Stimulated activated effector memory CD8-positive, alpha-beta T cell treated with anti-CD3 and anti-CD28 coated beads, Interleukin-12 subunit alpha, Interleukin-12 subunit beta, amount 100 ng/mL, for 72 hours (primary cell): ENCODE measurements around the gene MED12L.

Experiments
- ATAC-seq: fragments of 150-1000 bp; cut with Tn5 transposase; 2 replicates; pipeline ENCODE4 v1.10.0; 2021
- DNase-seq, 2 donors: peaks; one replicate each; pipeline ENCODE4 v3.0.0; 2021 to 2022; ENCODE audit warnings: low spot score in 2 of 2
- H3K27ac Mint-ChIP-seq: one replicate; pipeline ENCODE4 v1.8.0; 2022; ENCODE audit warnings: mild to moderate bottlenecking, mixed read lengths
- H3K36me3 Mint-ChIP-seq: one replicate; pipeline ENCODE4 v1.8.0; 2022; ENCODE audit warnings: mild to moderate bottlenecking, mixed read lengths
- H3K4me1 Mint-ChIP-seq: one replicate; pipeline ENCODE4 v1.8.0; 2022; ENCODE audit warnings: mixed read lengths
- H3K4me3 Mint-ChIP-seq: one replicate; pipeline ENCODE4 v1.8.0; 2022; ENCODE audit warnings: mild to moderate bottlenecking, mixed read lengths
- H3K9me3 Mint-ChIP-seq: one replicate; pipeline ENCODE4 v1.8.0; 2022; ENCODE audit warnings: mixed read lengths

The MED12L gene

DNA sequence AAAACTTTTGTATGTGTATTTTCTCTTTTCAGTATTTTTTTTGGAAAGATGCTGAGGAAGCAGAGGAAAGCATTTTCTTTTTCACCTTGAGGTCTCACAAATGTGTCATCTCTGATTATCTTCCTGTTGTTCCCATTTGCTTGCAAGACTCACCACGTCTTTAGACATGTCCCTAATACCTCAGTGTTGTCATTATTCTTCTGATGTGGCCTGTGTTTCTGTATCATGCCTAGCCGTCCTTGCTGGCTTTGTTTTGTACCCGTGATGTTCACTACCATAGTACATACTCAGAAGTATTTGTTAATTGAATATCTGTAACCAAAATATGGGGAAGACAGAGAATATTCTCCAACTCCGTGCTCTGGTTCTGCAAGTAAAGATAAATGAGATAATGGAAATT lies 197.9 kb downstream of the MED12L start:
- Mint-ChIP-seq H3K4me3 (peak overlapping the region; percentile 22), H3K36me3 (no peaks in the 10 kb centered on the region), H3K27ac (peak overlapping the region; percentile 46), H3K4me1 (peaks cover 30% of the 10 kb centered on the region), H3K9me3 (no peaks in the 10 kb centered on the region)
- DNase-seq (no peak), ATAC-seq (peak; percentile 57)

DNA sequence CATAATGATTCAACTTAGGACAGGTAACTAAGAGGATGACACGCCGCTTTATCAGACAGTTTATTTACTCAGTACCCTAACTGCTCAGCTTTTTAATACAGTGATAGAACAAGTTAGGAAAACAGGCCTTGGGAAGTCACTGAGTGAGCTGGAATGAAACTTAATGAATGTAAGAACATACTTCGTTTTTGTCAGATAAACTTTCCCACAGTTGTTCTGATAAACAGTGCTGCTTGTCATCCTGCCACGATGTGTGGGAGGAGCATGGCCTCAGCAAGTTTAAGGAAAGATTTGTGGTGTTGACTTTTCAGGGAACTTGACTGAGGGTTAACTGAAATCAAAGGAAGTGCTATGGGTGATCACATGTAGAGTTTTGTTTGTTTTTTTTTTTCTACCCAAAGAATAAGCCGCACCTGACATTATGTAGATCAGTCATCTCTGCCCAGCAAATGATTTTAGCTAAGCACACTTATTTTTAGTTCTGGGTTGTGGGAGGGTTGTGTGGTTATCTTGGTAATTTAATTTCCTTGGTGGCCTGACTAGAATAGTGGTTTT lies 198.5 kb downstream of the MED12L start:
- peak; percentile 80 for ATAC-seq
- H3K4me3 Mint-ChIP-seq = peak overlapping the region; percentile 22
- no peaks in the 10 kb centered on the region for H3K36me3 Mint-ChIP-seq
- no peak for DNase-seq
- H3K4me1 Mint-ChIP-seq = peaks cover 24% of the 10 kb centered on the region
- peak overlapping the region; percentile 46 for H3K27ac Mint-ChIP-seq
- no peaks in the 10 kb centered on the region for H3K9me3 Mint-ChIP-seq

DNA sequence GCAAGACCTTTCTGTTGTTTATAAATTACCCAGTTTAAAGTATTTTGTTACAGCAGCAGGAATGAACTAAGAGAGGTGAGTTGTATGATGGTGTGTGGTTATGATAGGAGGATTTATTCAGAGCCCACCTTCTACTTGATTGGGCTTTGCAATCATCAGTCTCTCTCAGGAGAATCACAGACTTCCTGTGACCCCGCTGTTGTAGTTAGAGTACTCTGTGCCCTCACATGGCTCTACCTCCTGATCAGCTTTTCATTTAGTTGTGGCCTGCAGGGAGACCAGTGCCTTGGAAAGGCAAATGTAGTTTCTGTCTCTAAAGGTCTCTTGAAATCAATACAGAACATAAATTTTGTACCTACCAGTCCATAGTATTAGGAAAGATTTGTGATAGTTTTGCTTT lies 200.5 kb downstream of the MED12L start:
- H3K9me3 Mint-ChIP-seq = no peaks in the 10 kb centered on the region
- no peak overlapping the region for H3K4me3 Mint-ChIP-seq
- no peak for ATAC-seq
- H3K4me1 Mint-ChIP-seq = peaks cover 13% of the 10 kb centered on the region
- H3K27ac Mint-ChIP-seq = no peak overlapping the region
- no peak for DNase-seq
- no peaks in the 10 kb centered on the region for H3K36me3 Mint-ChIP-seq

DNA sequence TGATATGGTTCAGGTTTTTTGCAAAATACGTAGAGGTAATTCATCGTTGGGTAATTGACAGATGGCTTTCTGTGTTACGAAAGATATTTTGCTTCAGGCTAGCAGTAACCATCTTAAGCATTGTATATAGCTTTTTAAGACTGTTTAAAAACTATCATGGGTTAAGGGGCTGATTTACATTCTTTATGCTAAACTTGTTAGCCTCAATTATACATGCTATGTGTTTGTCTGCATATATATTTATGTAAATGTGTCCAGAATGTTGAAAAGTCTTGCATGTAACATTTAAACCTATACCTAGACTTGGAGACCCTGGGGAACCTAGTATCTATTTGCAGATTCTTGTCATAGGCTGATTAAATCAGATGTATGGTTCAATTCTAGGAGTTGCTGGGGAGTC lies 204.0 kb downstream of the MED12L start:
- ATAC-seq (no peak), DNase-seq (no peak)
- H3K4me3 Mint-ChIP-seq = no peak overlapping the region
- no peaks in the 10 kb centered on the region for H3K36me3 Mint-ChIP-seq
- no peak overlapping the region for H3K27ac Mint-ChIP-seq
- H3K4me1 Mint-ChIP-seq = peaks cover 4% of the 10 kb centered on the region
- no peaks in the 10 kb centered on the region for H3K9me3 Mint-ChIP-seq

DNA sequence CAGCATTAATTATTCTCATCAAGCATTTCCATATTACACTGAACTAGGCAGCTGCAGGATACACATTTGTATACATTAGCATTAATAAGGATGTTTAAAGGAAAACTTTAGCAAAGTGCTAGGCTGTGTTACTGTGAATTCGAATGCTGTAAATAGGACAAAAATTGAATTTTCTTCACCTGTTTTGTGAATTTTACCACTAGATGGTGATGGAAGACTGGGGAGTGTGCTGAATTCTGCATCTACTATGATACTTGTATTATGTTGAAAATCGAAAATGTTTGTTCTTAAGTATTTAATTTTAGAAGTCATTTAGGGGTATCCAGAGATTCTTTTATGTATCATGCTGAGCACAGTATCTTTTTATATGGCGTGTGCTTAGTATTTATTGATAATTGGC lies 205.2 kb downstream of the MED12L start:
- DNase-seq (no peak), ATAC-seq (no peak)
- H3K4me3 Mint-ChIP-seq = no peak overlapping the region
- peaks cover 4% of the 10 kb centered on the region for H3K4me1 Mint-ChIP-seq
- no peak overlapping the region for H3K27ac Mint-ChIP-seq
- H3K9me3 Mint-ChIP-seq = no peaks in the 10 kb centered on the region
- H3K36me3 Mint-ChIP-seq = no peaks in the 10 kb centered on the region

DNA sequence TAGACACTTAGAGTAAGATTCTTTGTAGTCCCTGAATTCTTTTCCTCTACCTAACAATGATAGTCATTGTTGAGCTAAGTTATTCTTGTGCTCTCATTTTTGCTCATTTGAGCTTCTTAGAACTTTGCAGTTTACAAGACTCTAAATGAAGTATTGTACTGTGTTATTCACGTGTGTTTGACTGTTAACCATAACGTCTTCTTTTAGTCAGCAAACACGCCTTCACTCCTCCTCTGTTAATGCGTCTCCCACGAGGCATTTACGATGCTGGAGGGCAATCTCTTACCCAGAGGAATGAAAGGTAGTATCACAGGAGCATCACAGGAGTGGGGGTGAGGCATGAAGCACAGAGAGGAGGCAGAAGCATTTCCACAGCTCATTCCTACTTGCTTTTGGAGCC lies 207.7 kb downstream of the MED12L start:
- Mint-ChIP-seq H3K4me1 (peaks cover 4% of the 10 kb centered on the region), H3K9me3 (no peaks in the 10 kb centered on the region), H3K27ac (no peak overlapping the region), H3K36me3 (no peaks in the 10 kb centered on the region), H3K4me3 (no peak overlapping the region)
- DNase-seq (no peak), ATAC-seq (peak; percentile 81)

DNA sequence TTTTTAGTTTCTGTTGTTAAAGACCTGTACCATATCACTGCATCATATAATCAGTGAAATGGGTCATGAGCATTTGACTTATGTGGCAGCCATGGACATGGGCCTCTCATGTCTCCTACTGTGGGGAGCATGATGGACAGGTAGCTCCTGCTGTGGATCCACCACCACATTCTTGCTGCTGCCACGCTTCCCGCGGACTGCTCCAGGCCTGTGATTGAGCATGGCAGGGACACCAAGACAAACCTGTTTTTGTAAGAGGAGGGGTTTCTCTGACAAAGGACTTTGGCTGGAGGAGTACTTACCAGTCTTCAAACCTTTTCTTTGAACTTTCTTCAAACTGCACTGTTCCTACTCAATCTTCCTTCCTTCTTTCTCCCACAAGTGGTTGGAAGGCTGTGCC lies 210.8 kb downstream of the MED12L start:
- no peak overlapping the region for H3K27ac Mint-ChIP-seq
- H3K4me3 Mint-ChIP-seq = no peak overlapping the region
- H3K4me1 Mint-ChIP-seq = peaks cover 11% of the 10 kb centered on the region
- no peaks in the 10 kb centered on the region for H3K36me3 Mint-ChIP-seq
- ATAC-seq (no peak), DNase-seq (no peak)
- no peaks in the 10 kb centered on the region for H3K9me3 Mint-ChIP-seq

DNA sequence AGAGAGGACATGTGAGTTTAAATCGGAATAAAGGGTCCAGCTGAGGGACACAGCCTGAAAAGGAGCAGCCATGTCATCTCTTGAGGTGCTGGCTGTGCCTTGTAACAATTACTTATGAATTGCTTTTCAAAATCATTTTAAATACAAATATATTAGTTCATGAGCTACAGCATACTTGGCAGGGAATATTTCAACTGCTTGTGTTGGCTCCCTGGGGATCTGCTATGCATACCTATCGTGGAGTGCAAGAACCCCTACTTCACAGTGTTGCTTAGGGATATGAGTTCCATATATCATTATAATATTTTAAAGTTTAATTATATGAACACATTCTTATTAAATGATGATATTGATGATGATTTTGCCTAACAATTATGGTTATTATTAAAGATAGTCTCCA lies 212.0 kb downstream of the MED12L start:
- Mint-ChIP-seq H3K27ac (no peak overlapping the region), H3K4me3 (no peak overlapping the region), H3K9me3 (no peaks in the 10 kb centered on the region), H3K4me1 (peaks cover 21% of the 10 kb centered on the region), H3K36me3 (no peaks in the 10 kb centered on the region)
- DNase-seq = no peak
- no peak for ATAC-seq

DNA sequence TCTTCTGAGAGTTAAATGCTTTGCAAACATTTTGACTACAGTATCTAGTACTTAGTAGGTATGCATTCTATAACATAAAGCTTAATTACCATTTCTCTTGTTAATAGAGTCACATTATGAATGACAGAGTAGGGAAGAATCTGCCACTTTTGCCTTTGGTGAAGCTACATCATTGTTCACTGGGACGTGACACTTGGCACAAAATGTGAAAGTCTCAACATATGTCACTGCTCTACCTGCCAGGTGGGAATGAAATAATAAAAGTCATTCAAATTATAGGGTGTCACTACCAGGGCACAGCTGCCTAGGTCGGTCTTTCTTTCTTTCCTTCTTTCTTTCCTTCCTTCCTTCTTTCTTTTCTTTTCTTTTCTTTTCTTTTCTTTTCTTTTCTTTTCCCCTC lies 213.5 kb downstream of the MED12L start:
- ATAC-seq = no peak
- no peaks in the 10 kb centered on the region for H3K36me3 Mint-ChIP-seq
- no peaks in the 10 kb centered on the region for H3K9me3 Mint-ChIP-seq
- H3K4me1 Mint-ChIP-seq = peaks cover 32% of the 10 kb centered on the region
- no peak for DNase-seq
- H3K4me3 Mint-ChIP-seq = no peak overlapping the region
- no peak overlapping the region for H3K27ac Mint-ChIP-seq

DNA sequence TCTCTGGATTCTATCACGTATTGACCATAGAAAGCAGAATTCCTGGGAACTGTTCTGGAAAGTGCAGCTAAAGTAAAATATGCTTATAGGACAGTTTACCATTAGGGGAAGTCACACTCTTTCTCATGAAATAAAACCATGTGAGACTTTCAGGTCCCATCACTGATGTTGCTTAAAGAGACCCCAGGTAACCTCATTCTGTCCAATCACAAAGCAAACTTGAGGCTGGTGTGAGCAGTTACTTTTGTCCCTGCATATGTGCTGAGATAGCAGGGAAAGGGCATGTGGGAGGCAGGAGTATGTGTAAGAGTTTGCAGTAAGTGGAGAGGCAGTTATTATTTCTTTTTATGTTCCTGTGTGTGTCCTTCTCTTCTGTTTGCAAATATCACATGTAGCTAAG lies 215.1 kb downstream of the MED12L start:
- Mint-ChIP-seq H3K4me3 (no peak overlapping the region), H3K36me3 (no peaks in the 10 kb centered on the region), H3K4me1 (peaks cover 41% of the 10 kb centered on the region), H3K9me3 (no peaks in the 10 kb centered on the region), H3K27ac (no peak overlapping the region)
- ATAC-seq (no peak), DNase-seq (no peak)

DNA sequence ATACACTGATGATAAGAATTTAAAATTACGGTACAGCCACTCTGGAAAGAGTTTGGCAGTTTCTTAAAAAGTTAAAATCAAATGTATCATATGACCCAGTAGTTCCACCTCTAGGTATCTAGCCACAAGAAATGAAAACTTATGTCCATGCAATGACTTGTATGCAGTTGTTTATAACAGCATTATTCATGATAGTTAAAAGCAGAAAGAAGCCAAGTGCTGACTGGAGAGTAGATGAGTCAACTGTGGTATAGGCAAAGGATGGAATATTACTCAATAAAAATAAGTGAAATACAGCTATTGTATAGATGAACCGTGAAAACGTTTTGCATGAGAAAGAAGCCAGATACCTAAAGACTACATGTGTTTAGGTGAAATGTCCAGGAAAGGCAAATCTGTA lies 216.3 kb downstream of the MED12L start:
- ATAC-seq (peak; percentile 77), DNase-seq (no peak)
- no peaks in the 10 kb centered on the region for H3K36me3 Mint-ChIP-seq
- peaks cover 53% of the 10 kb centered on the region for H3K4me1 Mint-ChIP-seq
- H3K27ac Mint-ChIP-seq = no peak overlapping the region
- no peak overlapping the region for H3K4me3 Mint-ChIP-seq
- no peaks in the 10 kb centered on the region for H3K9me3 Mint-ChIP-seq

DNA sequence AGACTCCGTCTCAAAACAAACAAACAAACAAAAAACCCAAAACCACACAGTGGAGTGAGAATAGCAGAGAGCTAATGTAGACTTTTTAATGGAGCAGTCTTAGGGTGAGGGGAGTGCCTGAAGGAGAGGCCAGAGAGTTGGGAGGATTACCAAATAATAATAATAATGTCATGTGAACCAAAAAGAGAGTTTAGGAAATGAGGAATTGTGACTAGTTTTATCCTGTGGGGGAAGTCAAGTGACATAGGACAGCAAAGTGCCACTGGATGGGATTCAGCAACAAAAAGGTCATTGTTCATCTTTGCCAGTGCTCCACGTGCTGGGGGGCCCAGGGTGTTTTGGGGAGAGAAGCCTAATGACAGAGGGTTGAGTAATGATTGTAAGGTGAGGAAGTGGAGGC lies 218.3 kb downstream of the MED12L start:
- H3K4me1 Mint-ChIP-seq = peaks cover 55% of the 10 kb centered on the region
- DNase-seq (no peak), ATAC-seq (no peak)
- no peak overlapping the region for H3K4me3 Mint-ChIP-seq
- H3K9me3 Mint-ChIP-seq = no peaks in the 10 kb centered on the region
- H3K36me3 Mint-ChIP-seq = no peaks in the 10 kb centered on the region
- H3K27ac Mint-ChIP-seq = no peak overlapping the region

DNA sequence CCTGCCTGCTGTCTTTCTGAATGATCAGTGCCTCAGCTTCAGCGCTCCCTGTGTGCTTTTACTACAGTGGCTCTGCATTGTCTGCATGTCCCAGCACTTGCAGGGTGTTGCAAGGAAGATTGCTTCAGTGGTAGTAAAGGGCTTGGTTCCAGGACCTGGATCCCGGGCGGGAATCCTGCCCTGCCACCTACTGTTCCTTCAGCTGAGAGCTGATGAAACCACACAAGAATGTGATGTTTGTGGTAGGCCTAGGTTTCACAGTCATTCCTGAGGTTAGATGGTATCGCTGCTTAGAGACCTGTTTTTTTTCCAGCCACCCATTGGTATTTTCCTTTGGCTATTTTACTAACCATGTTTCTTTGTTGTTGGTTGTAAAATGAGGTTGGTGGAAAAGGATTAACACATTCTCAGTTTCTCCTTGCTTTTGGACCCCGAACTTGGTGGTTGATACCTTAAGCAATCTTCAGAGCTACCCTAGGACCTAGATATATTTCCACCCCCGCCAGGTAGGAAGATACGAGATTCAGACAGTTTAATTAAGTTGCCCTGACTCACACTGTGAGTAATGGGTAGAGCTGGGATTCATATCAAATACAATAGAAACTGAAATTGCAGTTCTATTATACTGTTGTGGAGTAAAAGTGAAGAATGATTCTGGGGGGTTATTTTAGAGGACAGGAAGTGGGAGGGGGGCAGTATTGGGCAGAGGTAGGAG lies 219.8 kb downstream of the MED12L start:
- H3K4me1 Mint-ChIP-seq = peaks cover 55% of the 10 kb centered on the region
- no peak overlapping the region for H3K27ac Mint-ChIP-seq
- H3K9me3 Mint-ChIP-seq = no peaks in the 10 kb centered on the region
- no peaks in the 10 kb centered on the region for H3K36me3 Mint-ChIP-seq
- DNase-seq = no peak
- H3K4me3 Mint-ChIP-seq = peak overlapping the region; percentile 16
- peak; percentile 81 for ATAC-seq

DNA sequence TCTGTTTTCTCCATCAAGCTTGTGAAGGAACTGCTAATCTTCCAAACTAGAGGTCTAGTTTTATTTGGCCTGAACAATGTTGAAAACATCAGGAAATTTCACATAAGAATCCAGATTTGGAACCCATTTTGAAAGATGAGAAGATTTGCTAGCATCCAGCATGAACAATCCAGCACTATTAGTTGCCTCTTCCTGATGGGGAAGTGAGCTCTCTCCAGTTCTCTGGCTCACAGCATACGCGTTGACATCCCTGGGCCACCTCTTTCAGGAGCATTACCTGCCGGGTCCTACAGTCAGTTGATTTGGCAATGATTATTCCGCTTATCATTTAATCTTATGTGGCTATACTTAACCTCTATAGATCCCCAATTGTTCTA lies 220.3 kb downstream of the MED12L start:
- H3K4me3 Mint-ChIP-seq = peak overlapping the region; percentile 16
- no peak overlapping the region for H3K27ac Mint-ChIP-seq
- H3K9me3 Mint-ChIP-seq = no peaks in the 10 kb centered on the region

DNA sequence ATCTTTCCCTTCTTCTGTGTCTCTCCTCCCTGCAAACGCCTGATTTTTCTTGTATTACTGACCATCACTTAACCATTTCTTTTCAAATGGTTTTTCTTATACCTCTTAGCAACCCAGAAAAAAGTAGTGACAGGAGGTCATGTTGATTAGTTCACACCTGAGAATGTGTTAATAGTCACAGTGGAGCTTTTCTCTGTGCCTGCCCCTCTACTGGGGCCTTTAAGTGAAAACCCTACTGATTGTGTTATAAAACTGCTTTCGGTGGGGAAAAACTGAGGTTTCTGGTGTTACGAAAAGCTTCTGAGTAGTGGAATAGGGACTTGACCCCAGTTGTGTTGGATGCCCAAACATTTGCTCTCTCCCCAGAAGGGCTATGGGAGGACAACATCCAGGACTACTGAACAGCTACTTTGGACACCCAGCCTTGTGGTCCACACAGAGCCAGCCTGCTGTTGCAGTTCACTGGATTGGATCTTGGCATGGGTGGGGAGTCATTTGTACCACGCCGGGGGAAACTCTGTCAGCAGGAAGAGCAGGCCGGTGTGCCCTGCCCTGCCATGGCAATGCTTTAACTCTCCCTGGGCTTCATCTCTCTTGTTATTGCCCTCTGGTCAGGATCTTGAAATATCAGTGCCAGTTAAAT lies 220.8 kb downstream of the MED12L start:
- Mint-ChIP-seq H3K9me3 (no peaks in the 10 kb centered on the region), H3K36me3 (no peaks in the 10 kb centered on the region), H3K27ac (no peak overlapping the region), H3K4me1 (peaks cover 47% of the 10 kb centered on the region), H3K4me3 (peak overlapping the region; percentile 16)
- ATAC-seq (no peak), DNase-seq (no peak)

More for the DNA sequence above, 220.3 kb downstream of the MED12L start:
- Mint-ChIP-seq H3K4me1 (peaks cover 51% of the 10 kb centered on the region), H3K36me3 (no peaks in the 10 kb centered on the region)
- ATAC-seq (no peak), DNase-seq (no peak)

DNA sequence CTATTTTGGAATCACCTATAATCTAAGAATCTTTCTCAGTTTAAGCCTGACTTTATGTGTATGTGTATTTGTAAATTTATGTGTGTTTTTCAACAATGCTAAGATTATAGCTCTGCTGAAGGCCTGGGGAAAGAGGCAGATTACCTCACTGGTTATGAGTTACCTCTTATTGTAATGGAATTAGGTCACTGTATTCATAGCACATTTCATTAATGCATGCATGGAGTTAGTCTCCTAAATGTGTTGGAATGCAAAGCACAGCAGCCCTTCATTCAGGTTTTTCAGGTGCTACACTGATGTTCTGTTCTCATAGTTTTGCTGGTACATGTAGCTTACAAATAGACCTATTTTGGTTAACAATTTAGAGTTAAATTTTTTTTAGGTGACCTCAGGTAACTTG lies 221.7 kb downstream of the MED12L start:
- ATAC-seq = no peak
- H3K4me1 Mint-ChIP-seq = peaks cover 39% of the 10 kb centered on the region
- no peak overlapping the region for H3K4me3 Mint-ChIP-seq
- H3K36me3 Mint-ChIP-seq = no peaks in the 10 kb centered on the region
- peak overlapping the region; percentile 29 for H3K27ac Mint-ChIP-seq
- H3K9me3 Mint-ChIP-seq = no peaks in the 10 kb centered on the region
- DNase-seq = no peak
